Sciatic nerve (tissue), 2 donors: ENCODE results near the gene ZBTB22. TPM values are rescaled to one million over a fixed set of nuclear protein-coding genes. Genes with fewer than 3 reads are reported as not detected.

ENCODE experiments used
- ATAC-seq: fragments of 200-7000 bp; cut with Tn5 transposase; one replicate; pipeline ENCODE4 v1.9.1; 2020; ENCODE audit warnings: mild to moderate bottlenecking, moderate library complexity
- DNase-seq: peaks from one replicate; pipeline ENCODE4 v3.0.0-alpha.2; 2020; ENCODE audit warnings: low spot score
- intact Hi-C: fragments of 100-400 bp; cut with DNase I; formaldehyde crosslinking; loops from one replicate; pipeline ENCODE4 v1.14.2; 2022
- total RNA-seq: library from RNA; stranded (reverse); fragmentation: NEBNext Ultra II Directional; extraction: Animal tissue kit (Norgen Biotek cat#: 25700); gene quantifications from one replicate; pipeline ENCODE4 v1.2.1, GENCODE V29; 2021
- donor health status: DM: no; HTN: no; CAD: no.
- donor health status: DM: no; HTN: no; CAD: no.

ZBTB22 gene
- total RNA-seq, 1 donor from 2014 or later: 23.2 TPM

DNA sequence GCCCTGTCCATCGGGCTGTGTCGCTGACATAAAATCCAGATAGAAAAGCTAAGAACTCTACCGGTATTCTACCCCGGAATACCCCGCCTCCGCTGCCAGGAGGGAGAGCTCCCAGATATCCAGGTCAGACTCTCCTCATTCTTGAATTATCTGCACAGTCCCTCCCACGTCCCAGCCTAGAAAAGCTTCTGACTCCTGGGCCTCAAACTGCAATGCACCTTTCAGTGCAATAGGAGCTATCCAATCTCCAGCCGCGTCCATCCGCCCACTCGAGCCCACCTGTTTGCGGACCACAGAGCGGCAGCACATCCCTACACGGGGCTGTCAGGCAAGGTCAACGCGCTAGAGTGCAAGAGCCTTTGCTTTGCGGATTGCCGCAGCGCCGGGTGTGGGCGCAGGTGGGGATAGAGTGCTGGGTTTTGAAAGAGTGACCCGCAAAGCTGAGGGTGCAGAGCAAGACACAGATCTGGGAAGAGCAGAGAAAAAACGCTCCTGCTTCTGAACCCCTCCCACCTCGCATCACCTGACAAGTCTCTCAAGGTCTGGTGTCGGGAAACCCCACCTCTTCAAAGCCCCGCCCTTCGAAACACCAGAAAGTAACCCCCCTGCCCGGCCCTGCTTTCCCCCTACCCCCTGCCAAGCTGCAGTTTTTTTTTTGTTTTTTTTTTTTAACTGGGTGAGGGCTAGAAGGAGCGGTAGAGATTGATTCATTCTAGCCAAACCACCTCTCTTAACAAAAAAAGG lies 5.0 kb downstream of the ZBTB22 start:
- intact Hi-C loops: no loop called here
- ATAC-seq (peak; percentile 39), DNase-seq (no peak)

GRCh38 chr6:33306356-33306755 lies 11.2 kb downstream of the ZBTB22 start:
- DNase-seq (no peak), ATAC-seq (no peak)
- intact Hi-C loops: no loop called here

DNA sequence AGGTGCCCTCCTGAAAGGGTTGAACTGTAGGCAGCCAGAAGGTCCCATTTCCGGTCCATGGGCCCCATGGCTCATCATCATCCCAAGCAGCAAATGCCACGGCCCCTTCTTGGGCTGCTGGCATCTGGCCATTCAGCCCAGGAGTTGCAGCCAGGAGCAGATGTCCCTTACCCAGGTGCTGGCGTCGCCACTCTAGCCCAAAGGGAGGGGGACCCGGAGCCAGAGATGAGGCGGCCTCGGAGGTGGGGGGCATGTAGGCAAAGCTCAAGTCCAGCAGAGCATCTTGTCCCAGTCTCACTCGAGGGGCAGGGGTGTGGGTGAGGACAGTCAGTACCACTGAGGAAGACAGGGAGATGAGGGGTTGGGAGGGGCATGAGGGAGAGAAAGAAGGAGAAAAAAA lies 12.5 kb downstream of the ZBTB22 start:
- ATAC-seq: no peak
- DNase-seq: no peak
- intact Hi-C loops: no loop called here

DNA sequence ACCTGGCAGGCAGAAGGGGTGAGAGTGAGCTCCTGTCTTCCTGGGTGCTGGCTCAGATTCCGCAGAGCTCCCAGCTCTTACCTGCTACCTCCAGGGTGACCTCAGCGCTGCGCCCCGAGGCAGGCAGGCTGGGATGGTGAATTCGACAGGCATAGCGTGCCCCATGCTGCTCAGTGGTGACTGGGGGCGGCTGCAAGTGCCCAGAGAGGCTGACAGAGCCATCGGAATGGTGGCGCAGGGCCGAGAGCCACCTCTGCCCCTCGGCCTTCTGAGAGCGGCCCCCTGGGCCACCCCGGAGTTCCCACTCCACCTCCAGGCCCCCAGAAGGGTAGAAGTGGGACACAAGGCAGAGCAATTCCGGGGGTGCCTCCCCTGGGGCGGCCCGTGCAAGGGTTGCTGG lies 13.3 kb downstream of the ZBTB22 start:
- no peak for DNase-seq
- intact Hi-C loops: no loop called here
- ATAC-seq: no peak

DNA sequence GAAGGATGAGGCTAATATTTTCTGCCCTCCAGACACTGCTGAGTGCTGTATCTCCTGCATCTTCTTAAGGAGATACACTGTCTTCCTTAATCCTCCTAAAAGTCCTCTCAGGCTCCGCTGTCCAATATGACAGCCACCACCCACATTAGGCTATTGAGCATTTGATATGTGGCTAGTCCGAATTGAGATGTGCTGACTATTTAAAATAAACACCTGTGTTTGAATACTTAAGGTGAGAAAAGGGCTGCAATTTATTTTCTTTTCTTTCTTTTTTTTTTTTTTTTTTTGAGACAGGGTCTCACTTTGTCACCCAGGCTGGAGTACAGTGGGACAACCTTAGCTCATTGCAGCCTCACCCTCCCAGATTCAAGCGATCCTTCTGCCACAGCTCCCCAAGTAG lies 15.7 kb downstream of the ZBTB22 start:
- ATAC-seq (no peak), DNase-seq (no peak)
- intact Hi-C loops: no loop called here

DNA sequence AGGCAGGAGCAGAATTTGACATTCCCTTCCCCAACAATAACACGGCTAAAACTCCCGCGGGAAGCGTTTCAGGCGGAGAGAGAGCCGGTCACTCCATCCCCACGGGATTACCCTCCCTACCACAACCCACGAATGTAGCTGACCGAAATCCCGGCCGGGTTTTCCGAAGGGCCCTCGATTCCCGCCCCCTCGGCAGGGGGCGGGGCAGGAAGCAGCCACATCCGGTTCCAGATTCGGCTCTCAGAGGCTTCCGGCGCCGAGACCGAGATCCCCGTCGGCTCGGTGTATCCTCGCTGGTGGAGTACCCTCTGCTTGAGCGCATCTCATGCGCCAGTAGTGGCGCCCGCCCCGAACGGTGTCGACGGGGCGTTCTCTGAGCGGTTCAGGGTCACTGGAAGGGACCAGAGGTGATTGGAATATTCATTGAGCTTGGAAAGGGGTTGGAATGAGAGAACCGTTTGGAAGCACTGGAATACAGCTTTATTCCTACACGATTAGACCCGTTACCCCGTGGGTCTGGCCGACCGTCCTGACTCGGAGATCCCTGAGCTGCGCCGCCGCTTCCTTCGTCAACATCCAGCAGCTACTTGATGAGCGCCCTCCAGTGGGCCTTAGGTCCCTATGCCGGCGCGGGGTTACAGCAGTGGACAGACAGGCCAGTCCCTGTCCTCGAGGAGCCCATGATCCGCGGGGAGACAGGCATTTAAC lies 18.2 kb downstream of the ZBTB22 start:
- DNase-seq (peak; percentile 95), ATAC-seq (peak; percentile 85)
- intact Hi-C loops: no loop called here

GRCh38 chr6:33298773-33299236 lies 18.7 kb downstream of the ZBTB22 start, which contains the start of gene RGL2:
Gene RGL2 (minus strand): TSS chr6:33298942. CDS start chr6:33298610, 332 bp downstream.
- ATAC-seq (peak; percentile 86), DNase-seq (peak; percentile 93)
- intact Hi-C loops: no loop called here

GRCh38 chr6:33297956-33298772 lies 19.4 kb downstream of the ZBTB22 start:
- intact Hi-C loops: no loop called here
- ATAC-seq (peak; percentile 79), DNase-seq (peak; percentile 82)

- DNase-seq (no peak), ATAC-seq (peak; percentile 2)
- intact Hi-C loops: no loop called here
Measured at GRCh38 chr6:33297406-33297955, 20.1 kb downstream of the ZBTB22 start.

- no peak for DNase-seq
- intact Hi-C loops: no loop called here
- no peak for ATAC-seq
Measured at GRCh38 chr6:33296797-33297405, 20.6 kb downstream of the ZBTB22 start.

- ATAC-seq (no peak), DNase-seq (no peak)
- intact Hi-C loops: no loop called here
Measured at GRCh38 chr6:33295621-33296369, 21.7 kb downstream of the ZBTB22 start.

GRCh38 chr6:33294086-33294823 lies 23.3 kb downstream of the ZBTB22 start:
- intact Hi-C loops: no loop called here
- no peak for DNase-seq
- ATAC-seq: no peak

DNA sequence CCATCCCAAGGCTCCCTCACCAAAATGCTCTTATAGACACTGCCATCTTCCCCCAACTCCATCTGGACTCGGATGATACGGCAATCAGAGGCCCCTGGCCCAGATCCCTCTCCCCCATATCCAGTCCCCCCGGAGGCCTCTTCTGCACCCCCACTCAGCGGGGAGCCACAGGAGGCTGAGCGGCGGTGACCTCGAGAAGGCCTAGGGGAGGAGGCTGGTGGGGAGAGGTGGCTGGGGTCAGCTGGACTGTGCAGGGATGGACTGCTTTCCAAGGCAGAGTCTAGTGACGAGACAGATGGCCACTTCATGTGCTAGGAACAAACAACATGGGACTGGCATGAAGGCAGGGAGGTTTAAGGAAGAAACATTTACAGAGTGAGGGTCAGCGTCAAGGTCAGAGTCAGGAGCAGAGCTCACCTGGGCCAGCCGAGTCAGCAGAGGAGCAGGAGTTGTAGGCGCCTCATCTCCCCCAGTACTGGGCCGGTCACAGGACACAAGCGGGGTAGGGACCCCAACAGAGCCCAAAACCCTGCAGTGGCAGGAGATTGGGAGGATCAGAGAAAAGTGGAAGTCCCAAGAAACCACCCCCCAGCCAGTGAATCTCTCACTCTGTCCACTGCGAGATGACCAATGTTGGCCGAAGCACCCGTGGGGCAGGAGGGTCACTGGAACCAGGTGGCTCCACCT lies 24.4 kb downstream of the ZBTB22 start:
- DNase-seq (no peak), ATAC-seq (no peak)
- intact Hi-C loops: no loop called here

- ATAC-seq (no peak), DNase-seq (no peak)
- intact Hi-C loops: no loop called here
Measured at GRCh38 chr6:33290459-33290858, 27.1 kb downstream of the ZBTB22 start.

DNA sequence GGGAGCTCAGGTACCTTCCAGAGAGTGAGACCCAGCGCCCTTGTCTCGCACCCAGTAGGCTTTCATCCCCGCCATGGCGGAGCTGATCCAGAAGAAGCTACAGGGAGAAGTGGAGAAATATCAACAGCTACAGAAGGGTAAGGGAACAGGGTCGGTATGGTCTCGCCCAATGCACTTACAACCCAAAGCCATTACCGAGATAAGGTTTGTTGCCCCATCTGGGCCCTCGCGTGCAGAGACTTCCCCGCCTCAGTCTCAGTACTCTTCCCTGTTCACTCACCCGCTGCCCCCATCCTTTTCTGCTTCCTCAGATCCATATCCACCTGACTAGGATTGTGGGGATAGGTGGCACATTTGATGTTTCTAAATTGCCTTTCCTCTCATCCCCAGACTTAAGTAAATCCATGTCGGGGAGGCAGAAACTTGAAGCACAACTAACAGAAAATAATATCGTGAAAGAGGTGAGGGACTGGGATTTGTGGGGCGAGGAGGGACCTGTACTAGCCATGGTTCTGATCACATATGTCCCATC lies 27.7 kb downstream of the ZBTB22 start:
- no peak for DNase-seq
- no peak for ATAC-seq
- intact Hi-C loops: no loop called here

- intact Hi-C loops: no loop called here
- peak; percentile 97 for ATAC-seq
Measured at GRCh38 chr6:33288921-33289783, 28.4 kb downstream of the ZBTB22 start, which contains the start of the genes PFDN6 and WDR46. Gene PFDN6 (plus strand): TSS chr6:33289601. CDS start chr6:33289857, 256 bp downstream. Gene WDR46 (minus strand): TSS chr6:33289239. CDS start chr6:33289170, 69 bp downstream.

More at GRCh38 chr6:33288921-33289783, 28.4 kb downstream of the ZBTB22 start, which contains the start of the genes PFDN6 and WDR46:
- peak; percentile 88 for DNase-seq
